ENCODE data around the gene SLC66A2.

SLC66A2 gene

DNA sequence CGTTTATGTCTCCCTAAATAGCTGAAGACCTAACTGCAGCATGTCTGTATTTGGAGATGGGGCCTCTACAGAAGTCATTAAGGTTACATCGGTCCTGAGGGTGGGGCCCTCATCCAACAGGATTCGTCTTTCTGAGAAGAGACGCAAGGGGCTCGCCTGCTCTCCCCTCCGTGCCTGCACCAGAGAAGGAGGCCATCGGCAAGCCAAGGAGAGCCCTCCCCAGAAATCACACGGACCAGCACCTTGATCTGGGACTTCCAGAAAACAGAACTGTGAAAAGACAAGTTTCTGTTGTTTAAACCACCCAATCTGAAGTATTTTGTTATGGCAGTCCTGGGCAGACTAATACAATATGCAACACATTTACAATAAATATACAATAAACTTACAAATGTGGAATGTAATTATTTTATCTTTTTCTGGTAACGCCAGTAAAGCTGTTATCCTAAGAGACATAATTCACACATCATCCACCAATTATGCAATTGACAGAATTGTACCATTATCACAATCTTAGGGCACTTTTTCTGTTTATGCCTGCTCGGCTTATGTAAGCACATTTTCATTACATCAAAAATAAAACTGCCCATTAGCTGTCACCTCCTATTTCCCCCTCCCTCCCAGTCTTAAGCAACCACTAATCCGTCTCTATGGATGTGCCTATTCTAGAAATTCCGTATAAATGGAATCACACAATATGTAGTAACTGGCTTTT is 19.1 kb upstream of the SLC66A2 start:
- no peak for DNase-seq (ENCODE audit: low spot score)

DNA sequence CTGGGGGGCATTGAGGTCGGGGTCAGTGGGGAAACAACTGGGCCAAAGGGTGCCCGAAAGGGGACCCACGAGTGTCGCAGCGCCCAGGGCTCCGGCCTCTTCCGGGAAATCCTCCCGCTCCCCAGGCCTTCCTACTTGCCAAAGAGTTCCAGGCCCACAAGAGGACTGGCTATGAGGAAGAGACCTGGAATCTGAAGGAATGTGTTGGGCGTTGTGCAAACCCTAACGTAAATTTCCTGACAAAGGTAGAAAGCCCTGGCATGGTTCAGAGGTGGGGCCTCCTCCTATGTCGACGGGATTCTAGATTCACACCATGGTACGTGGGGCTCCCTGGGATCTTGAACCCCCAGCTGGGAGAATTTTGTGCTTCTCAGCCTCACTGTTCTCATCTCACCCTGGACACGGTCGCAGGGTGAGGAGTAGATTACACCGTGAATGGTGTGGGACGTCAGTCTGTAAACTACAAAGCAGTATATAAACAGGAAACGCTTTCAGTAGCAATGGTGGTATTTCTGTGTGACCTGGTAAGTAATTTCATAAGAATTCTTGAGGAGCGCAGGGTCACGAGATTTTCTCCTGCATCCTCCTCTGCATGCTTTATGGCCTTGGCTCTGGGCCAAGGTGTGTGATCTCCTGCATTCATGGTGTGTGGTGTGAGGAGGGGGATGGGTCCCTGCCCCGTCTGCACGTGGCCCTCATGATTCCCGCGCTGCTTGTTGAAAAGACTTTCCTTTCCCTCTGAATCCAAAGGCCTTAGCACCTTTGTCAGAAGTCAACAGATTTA is 13.9 kb upstream of the SLC66A2 start:
- DNase-seq (ENCODE audit: low spot score): no peak

DNA sequence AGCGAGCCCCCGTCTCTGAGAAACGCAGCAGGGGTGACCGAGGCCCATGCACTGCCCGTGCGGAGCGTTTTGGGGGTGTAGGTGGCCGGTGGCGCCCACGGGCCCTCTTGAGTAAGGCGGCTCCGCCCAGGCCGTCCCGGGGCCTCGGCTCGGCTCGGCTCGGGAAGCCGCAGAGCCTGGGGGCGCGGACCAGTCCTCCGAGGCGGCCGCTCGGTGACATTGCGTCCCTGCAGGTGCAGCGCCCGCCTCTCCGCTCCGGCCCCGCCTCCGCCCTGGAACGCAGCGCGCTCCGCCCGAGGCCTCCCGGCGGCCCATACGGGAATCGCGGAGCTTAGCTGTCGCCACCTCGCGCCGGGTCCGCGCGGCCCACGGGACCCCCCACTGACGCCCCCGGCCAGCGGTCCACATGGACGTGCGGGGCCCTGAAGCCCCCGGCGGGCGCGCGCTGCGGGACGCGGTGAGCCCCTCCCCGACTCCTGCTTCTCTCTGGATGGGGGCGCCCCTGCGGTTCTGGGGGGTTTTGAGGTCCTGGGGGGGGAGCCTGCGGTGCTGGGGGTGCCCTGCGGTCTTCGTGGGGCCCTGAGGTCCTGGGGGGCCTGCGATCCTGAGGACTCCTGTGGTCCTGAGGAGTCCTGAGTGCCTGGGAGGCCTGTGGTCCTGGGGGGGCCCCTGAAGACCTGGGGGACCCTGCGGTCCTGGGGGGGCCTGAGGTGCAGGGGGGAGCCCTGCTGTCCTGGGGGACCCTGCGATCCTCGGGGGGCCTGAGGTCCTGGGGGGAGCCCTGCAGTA is 13.1 kb upstream of the SLC66A2 start, which contains the start of gene HSBP1L1:
Gene HSBP1L1, plus strand, starts transcription at position 314 of the 789 bp plus-strand sequence. Its CDS starts 93 bp downstream, at position 407.
- DNase-seq (ENCODE audit: low spot score): peak; percentile 58

DNA sequence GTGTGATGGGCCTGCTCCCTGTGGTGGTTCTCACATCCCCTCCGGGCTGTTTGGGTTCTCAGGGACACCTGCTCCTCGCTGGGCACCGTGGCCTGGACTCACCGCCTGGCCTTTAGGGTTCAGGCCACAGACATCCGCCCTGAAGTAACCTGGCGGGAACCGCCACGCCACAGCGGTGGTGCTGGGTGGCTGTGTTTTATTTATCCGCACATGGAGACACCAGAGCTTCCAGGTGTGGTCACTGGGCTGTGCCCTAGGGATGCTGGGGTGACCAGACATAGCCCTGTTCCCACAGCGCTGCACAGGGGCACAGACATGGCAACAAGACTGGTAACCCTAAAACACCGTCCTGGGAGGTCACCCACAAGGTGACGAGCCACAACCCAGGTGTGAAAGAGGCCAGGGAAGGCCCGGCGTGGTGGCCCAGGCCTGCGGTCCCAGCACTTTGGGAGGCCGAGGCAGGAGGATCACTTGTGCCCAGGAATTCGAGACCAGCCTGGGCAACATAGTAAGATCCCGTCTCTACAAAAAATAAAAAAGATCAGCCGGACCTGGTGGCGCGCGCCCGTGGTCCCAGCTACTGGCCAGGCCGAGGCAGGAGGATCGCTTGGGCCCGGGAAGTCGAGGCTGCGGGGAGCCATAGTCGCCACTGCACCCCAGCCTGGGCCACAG is 12.3 kb upstream of the SLC66A2 start:
- DNase-seq (ENCODE audit: low spot score): no peak

DNA sequence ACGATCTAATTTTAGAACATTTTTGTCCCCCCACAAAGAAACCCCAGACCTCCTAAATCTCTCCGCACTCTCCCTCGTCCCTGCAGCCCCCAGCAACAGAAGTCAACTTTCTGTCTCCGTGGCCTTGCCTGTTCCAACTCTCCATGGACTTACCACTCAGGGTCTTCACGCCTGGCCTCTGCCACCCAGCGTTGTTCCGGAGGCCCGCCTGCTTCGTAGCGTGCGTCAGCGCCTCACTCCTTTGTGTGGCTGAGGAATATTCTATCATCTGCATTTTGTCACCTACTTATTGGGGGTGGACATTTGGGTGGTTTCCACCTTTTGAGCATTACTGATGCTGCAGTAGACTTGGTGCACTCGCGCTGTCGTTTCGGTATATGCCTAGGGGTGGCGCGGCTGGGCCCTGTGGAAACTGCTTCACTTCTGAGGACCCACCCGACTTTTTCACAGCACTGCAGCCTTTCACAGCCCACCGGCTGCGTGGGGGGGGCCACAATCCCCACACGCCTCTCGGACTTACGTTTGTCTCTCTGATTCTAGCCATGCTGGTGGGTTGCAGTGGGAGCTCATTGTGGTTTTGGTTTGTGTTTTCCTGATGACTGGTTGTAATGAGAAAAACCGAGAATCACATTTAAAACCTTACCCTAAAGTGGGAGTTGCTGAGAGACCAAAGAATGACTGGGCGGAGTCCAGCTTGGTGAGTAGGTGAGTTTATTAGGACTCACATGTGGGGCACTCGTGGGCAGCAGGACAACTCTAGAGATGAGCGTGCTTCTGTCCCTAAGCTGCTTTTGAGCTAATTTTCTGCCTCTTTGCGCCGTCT is 11.6 kb upstream of the SLC66A2 start:
- DNase-seq (ENCODE audit: low spot score): peak; percentile 68

DNA sequence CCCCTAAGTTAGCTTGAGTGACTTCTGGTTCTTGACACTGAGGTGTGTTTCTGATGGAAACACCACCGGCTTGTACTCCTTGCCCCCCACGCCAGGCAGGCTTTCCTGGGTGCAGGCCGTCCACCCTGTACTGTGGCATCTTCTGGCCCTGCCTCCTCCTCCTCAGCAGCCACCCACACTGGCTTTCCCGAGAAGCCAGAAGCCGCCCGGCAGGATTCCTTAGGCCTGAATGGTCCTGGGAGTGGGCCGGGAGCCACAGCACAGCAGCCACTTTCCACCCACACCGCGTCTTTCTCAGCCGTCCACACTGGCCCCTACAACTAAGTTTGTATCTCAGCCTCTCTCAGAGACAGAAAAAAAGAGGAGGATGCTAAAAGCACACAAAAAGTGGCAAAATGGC is 10.9 kb upstream of the SLC66A2 start:
- no peak for DNase-seq (ENCODE audit: low spot score)

DNA sequence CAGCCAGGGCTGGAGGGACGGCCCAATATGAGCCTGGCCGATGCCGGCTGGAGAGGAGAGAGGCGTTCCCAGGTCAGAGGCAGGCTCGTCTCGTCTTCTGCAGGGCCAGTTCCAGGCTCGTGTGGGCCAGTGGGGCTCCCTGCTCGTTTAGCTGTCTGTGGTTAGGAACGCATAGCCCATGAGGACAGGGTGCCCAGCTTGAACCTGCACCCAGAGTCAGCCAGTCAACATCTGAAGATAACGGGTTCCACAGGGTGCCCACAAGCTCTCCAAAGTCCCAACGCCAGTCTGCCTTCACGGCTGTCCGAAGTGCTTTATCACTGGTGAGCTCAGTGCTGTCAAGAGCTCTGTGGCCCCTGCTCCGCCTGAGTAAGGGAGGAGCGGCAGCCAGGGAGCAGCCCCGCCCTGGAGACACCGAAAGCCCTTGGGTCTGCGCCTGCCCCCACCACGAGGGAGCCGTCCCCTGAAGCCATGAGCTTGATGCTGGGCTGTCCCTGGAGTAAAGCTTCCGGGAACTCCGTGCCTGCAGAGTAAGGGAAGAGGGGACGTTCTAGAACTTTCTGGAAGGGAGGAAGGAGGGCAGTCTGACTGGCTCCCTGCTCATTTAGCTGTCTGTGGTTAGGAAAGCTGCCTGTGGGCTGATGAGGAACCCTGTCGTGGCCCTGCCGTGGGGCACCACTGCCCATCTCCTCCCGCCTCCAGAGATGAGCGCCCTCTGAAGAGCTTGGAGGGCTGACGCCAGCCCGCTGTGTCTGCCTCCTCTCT is 10.3 kb upstream of the SLC66A2 start:
- no peak for DNase-seq (ENCODE audit: low spot score)

DNA sequence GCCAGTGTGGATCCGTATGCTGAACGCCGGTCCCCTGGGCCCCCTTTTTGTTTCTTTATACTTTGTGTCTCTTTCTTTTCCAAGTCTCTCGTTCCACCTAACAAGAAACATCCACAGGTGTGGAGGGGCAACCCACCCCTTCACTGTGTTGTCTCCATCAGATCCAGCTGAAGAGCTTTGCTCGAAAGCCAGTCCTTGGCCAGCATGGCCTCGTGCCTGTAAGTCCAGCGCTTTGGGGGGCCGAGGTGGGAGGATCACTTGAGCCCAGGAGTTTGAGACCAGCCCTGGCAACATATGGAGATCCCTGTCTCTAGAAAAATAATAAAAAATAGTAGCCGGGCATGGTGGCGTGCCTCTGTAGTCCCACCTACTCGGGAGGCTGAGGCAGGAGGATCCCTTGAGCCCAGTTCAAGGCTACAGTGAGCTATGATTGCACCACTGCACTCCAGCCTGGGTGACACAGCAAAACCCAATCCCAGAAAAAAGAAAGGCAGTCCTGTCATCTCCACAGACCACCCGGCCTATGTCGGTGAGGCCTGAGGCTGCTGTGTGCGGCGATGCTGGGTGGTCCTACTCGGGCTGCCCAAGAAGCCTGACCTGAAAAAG is 9.6 kb upstream of the SLC66A2 start:
- no peak for DNase-seq (ENCODE audit: low spot score)

DNA sequence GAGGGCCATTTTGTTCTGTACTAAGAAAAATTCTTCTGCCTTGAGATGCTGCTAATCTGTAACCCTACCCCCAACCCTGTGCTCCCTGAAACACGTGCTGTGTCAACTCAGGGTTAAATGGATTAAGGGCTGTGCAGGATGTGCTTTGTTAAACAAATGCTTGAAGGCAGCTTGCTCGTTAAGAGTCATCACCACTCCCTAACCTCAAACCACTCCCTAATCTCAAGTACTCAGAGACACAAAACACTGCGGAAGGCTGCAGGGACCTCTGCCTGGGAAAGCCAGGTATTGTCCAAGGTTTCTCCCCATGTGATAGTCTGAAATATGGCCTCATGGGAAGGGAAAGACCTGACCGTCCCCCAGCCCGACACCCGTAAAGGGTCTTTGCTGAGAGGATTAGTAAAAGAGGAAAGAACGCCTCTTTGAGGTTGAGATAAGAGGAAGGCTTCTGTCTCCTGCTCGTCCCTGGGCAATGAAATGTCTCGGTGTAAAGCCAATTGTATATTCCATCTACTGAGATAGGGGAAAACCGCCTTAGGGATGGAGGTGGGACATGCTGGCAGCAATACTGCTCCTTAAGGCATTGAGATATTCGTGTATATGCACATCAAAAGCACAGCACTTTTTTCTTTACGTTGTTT is 8.8 kb upstream of the SLC66A2 start:
- DNase-seq (ENCODE audit: low spot score): peak; percentile 45

DNA sequence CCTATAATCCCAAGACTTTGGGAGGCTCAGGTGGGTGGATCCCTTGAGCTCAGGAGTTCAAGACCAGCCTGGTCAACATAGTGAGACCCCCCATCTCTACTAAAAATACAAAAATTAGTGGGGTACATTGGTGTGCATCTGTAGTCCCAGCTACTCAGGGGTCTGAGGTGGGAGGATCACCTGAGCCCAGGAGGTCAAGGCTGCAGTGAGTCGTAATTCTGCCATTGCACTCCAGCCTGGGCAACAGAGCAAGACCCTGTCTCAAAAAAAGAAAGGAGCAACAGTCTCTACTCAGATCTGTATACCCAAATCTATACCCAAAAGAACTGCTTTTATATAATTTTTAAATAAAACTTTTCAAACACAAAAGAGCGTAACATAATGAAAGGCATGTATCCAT is 7.5 kb upstream of the SLC66A2 start:
- DNase-seq (ENCODE audit: low spot score): no peak

DNA sequence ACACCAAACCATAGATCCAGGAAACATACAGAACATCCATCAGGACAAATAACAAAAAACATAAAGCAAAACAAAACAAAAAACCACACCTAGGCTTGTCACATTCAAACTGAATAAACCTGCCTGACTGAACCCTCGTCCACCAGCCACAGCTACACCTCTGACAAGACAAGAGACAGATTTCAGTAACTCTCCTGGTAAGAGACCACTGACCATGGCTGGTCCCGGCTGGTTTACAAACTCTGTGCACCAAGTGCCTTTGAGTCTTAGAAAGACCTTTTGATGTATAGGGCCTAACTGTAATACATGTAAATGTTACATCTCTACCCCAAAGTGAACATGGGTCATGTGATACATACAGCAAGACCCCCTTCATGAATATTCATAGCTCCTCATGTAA is 4.8 kb upstream of the SLC66A2 start:
- DNase-seq (ENCODE audit: low spot score): no peak

DNA sequence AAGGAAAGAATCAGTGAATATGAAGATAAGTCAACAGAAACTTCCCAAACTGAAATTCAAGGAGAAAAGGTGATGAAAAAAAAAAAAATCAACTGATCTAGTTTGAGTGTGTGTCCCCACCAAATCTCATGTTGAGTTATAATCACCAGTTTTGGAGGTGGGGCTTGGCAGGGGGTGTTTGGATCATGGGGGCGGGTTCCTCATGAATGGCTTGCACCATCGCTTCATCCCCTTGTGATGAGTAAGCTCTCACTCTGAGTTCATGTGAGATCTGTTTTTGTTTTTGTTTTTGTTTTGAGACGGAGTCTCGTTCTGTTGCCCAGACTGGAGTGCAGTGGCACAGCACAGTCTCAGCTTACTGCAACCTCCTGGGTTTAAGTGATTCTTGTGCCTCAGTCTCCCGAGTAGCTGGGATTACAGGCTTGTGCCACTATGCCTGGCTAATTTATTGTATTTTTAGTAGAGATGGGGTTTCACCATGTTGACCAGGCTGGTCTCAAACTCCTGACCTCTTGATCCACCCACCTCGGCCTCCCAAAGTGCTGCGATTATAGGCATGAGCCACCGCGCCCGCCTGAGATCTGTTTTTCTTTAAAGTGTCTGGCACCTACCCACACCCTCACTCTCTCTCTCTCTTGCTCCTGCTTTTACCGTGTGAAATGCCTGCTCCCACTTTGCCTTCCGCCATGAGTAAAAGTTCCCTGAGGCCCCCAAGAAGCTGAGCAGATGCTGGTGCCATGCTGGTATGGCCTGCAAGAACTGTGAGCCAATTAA is 4.0 kb upstream of the SLC66A2 start:
- no peak for DNase-seq (ENCODE audit: low spot score)

DNA sequence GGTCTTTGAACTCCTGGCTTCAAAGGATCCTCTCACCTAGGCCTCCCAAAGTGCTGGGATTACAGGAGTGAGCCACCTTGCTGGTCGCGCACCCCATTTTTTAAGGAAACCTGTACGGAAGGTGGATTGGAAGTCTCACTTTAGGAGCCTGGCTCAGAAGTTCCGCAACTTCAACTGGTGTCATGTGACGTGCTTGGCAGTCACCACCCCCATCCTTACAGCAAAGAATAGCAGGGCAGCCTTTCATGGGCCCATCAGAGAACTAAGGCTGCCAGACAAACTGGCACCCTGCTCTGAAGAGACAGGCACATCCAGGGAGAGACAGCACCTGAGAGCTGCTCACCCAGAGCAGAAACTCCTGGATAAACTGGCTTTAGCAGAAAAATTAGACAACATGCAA is 3.3 kb upstream of the SLC66A2 start:
- no peak for DNase-seq (ENCODE audit: low spot score)

DNA sequence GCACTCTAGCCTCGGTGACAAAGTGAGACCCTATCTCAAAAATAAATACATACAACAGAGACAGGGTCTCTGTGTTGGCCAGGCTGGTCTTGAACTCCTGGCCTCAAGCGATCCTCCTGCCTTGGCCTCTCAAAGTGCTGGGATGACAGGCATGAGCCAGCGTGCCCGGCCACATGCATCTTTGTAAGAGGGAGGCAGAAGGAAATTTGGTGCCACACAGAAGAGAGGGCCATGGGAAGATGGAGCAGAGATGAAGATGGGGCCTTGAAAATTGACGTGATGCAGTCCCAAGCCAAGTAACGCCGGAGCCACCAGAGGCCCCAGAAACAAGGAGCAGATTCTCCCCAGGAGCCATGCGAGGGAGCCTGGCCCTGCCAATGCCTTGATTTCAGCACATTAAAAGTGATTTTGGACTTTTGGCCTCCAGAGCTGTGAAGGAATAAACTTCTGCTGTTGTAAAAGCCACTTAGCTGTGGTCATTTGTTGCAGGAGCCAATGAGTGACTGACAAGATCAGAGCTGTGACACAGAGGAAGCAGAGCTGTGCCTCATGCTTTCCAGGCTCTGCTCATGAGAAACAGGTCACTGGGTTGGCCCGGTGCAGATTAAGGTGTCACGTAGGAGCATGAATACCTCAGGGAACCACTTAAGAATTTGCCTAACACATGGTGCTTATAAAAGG is 2.7 kb upstream of the SLC66A2 start:
- DNase-seq (ENCODE audit: low spot score): no peak

DNA sequence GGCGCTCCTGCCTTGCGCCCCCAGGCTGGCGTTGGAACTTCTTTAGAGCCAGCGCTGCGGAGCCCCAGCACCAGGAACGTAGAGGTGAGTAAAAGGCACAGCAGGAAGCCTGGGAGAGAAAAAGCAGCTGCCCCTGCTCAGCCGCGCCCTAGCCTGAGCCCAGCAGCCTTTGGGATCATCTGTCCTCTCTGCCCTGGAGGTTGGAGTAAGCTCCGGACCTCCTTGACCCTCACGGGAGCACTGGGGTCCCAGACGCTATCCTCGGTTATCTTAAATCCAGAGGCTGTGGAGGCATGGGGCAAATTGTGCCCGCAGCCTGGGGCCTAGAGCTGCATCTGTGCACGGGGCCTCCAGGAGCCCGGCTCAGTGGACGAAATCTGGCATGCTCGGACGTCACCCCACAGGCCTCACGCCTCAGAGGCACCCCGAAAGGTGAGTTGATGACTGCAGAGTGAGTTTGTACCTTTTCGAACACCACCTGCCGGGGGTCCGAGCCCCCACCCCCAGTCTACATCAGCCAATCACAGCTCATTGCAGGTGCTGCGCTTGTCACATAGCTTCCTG is 1.6 kb upstream of the SLC66A2 start:
- DNase-seq (ENCODE audit: low spot score): no peak

DNA sequence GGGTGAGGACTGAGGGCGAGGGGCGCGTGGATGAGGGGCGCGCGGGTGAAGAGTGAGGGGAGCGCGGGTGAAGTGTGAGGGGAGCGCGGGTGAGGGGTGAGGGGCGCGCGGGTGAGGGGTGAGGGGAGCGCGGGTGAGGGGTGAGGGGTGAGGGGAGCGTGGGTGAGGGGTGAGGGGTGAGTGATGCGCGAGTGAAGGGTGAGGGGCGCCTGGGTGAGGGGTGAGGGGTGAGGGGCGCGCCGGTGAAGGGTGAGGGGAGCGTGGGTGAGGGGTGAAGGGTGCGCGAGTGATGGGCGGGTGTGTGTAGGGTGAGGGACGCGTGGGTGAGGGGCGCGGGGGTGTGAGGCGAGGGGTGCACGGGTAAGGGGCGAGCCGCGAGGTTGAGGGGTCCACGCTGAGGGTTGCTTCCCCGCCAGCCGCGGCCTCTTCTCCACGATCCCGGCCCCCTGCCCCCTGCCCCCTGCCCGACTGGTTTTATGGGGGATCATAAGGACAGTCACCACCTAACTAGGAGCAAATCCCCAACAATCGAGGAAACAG is 1.1 kb upstream of the SLC66A2 start:
- no peak for DNase-seq (ENCODE audit: low spot score)

DNA sequence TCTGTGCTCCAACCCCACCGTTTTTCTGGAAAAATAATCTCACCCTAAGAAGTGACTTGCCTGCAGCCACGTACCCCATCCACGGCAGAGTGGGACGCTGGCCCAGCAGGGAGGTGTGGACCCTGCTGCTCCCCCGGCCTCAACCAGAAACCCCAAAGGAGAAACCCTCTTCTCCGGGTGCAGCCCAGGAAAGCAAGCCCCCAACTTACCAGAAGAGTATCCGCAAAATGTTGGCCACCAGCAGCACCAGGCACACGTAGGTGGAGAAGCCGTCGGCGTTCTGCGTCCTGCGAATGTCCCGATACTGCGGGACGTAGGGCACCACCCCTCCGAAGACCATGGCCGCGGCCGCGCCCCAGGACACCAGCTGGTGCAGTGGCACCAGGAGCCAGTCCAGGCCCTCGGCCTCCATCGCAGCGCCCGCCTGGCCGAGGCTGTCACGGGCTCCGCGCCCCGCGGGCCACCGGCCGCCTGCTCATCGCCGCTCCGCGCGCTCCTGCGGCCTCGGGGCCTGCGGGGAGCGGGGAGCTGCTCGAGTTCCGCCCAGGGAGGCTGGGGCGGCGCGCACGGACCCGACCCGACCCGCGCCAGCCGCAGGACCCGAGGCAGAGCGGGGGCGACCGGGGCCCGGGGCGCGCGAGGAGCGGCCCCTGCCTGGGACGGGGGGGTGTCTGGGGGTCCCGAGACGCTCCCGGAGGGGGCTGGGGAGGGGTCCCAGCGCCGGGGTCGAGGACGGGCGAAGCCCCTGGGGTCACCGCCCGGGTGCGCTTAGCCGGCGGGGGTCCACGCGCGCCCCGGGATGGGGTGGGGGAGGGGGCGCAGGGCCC is 725 bp downstream of the SLC66A2 start:
- DNase-seq (ENCODE audit: low spot score): no peak

Measured in CD4-positive, alpha-beta T cell treated with Interleukin-2 at 100 ng/mL for 4 hours (primary cell).